Activated naive CD8-positive, alpha-beta T cell treated with anti-CD3 and anti-CD28 coated beads, Interleukin-2, amount 10 ng/mL, durations not matched to agents 7 days and 5 days (primary cell): ENCODE data around the gene MARCHF2. TPM values are rescaled to one million over a fixed set of nuclear protein-coding genes. Genes with fewer than 3 reads are reported as not detected.

Source experiments
- ATAC-seq: fragments of 150-1000 bp; cut with Tn5 transposase; one replicate; pipeline ENCODE4 v1.10.0; 2021; ENCODE audit warnings: low read depth, moderate library complexity
- POLR2A ChIA-PET: fragments of 350-600 bp; sonication (Branson Sonifier 250); formaldehyde crosslinking; loops from one replicate; lab custom pipeline; 2021; ENCODE audit warnings: antibody characterized with exemption; lab: Charles Lee
- DNase-seq: peaks from one replicate; pipeline ENCODE4 v3.0.0; 2021
- H3K27ac Mint-ChIP-seq: one replicate; pipeline ENCODE4 v1.8.0; 2022; ENCODE audit warnings: mild to moderate bottlenecking, mixed read lengths
- H3K27me3 Mint-ChIP-seq: one replicate; pipeline ENCODE4 v1.8.0; 2022; ENCODE audit warnings: mild to moderate bottlenecking, moderate library complexity, mixed read lengths
- H3K36me3 Mint-ChIP-seq: one replicate; pipeline ENCODE4 v1.8.0; 2021; ENCODE audit warnings: mild to moderate bottlenecking, mixed read lengths
- H3K4me1 Mint-ChIP-seq: one replicate; pipeline ENCODE4 v1.8.0; 2021; ENCODE audit warnings: mixed read lengths
- H3K4me3 Mint-ChIP-seq: one replicate; pipeline ENCODE4 v1.8.0; 2022; ENCODE audit warnings: mild to moderate bottlenecking, moderate library complexity, mixed read lengths
- H3K9me3 Mint-ChIP-seq: one replicate; pipeline ENCODE4 v1.8.0; 2021; ENCODE audit warnings: mixed read lengths
- microRNA-seq: library from miRNA; unstranded; fragments of <30 nt; microRNA quantifications from one replicate; pipeline ENCODE4 v1.2.0, GENCODE V29; 2022
- total RNA-seq, 2 experiments: library from RNA; stranded (reverse); gene quantifications; one replicate each; pipeline ENCODE4 v1.2.3, GENCODE V29; 2021

MARCHF2 gene
- total RNA-seq, 2 experiments from 2014 or later, result 23.9 to 25.0 TPM

GRCh38 chr19:8484331-8484894 is 71.3 kb downstream of the MARCHF2 start:
- Mint-ChIP-seq H3K27me3 (no peaks in the 10 kb centered on the region), H3K4me1 (peaks cover 47% of the 10 kb centered on the region), H3K9me3 (no peaks in the 10 kb centered on the region), H3K27ac (no peak overlapping the region), H3K4me3 (no peak overlapping the region), H3K36me3 (peaks cover 55% of the 10 kb centered on the region)
- DNase-seq (peak; percentile 21), ATAC-seq (no peak)
- POLR2A ChIA-PET, result interaction anchor here (1.3 kb wide), 1 partner anchor 29 kb away, joined by 3 read pairs; the partner anchor contains the start of gene ZNF414

- Mint-ChIP-seq H3K27ac (peak overlapping the region; percentile 86), H3K4me1 (peaks cover 41% of the 10 kb centered on the region), H3K27me3 (no peaks in the 10 kb centered on the region), H3K4me3 (no peak overlapping the region), H3K9me3 (no peaks in the 10 kb centered on the region), H3K36me3 (peaks cover 52% of the 10 kb centered on the region)
- DNase-seq (peak; percentile 29), ATAC-seq (no peak)
- POLR2A ChIA-PET, result interaction anchor here (0.6 to 2.7 kb wide), 7 partner anchors 14 to 95 kb away, joined by 3 to 24 read pairs (median 7); partner anchors contain the start of genes MARCHF2, MYO1F and ZNF414
Observed at GRCh38 chr19:8485561-8486371, 72.7 kb downstream of the MARCHF2 start.

GRCh38 chr19:8486661-8487136 is 73.6 kb downstream of the MARCHF2 start:
- DNase-seq, result peak; percentile 32
- peak overlapping the region; percentile 68 for H3K4me3 Mint-ChIP-seq
- ATAC-seq, result no peak
- H3K9me3 Mint-ChIP-seq, result no peaks in the 10 kb centered on the region
- POLR2A ChIA-PET, result interaction anchor here (0.6 to 2.7 kb wide), 13 partner anchors 14 to 97 kb away, joined by 3 to 24 read pairs (median 5); partner anchors contain the start of genes HNRNPM, MARCHF2, MYO1F and RAB11B
- peaks cover 47% of the 10 kb centered on the region for H3K36me3 Mint-ChIP-seq
- H3K27ac Mint-ChIP-seq, result peak overlapping the region; percentile 86
- no peaks in the 10 kb centered on the region for H3K27me3 Mint-ChIP-seq
- H3K4me1 Mint-ChIP-seq, result peaks cover 32% of the 10 kb centered on the region

GRCh38 chr19:8487137-8487851 is 74.2 kb downstream of the MARCHF2 start:
- Mint-ChIP-seq H3K4me1 (peaks cover 28% of the 10 kb centered on the region), H3K36me3 (peaks cover 45% of the 10 kb centered on the region), H3K27me3 (no peaks in the 10 kb centered on the region), H3K27ac (peak overlapping the region; percentile 86), H3K4me3 (peak overlapping the region; percentile 68), H3K9me3 (no peaks in the 10 kb centered on the region)
- peak; percentile 83 for ATAC-seq
- POLR2A ChIA-PET, result interaction anchor here (0.7 to 2.7 kb wide), 15 partner anchors 9 to 97 kb away, joined by 3 to 24 read pairs (median 4); partner anchors contain the start of genes HNRNPM, MARCHF2, MYO1F and RAB11B
- peak; percentile 68 for DNase-seq

- POLR2A ChIA-PET, result interaction anchor here (0.9 to 2.7 kb wide), 3 partner anchors 8 to 82 kb away, joined by 3 to 14 read pairs (median 7); no protein-coding TSS in a partner anchor
Observed at GRCh38 chr19:8488365-8488764, 75.3 kb downstream of the MARCHF2 start.

More at GRCh38 chr19:8488365-8488764, 75.3 kb downstream of the MARCHF2 start:
- H3K27ac Mint-ChIP-seq, result peak overlapping the region; percentile 86
- no peaks in the 10 kb centered on the region for H3K27me3 Mint-ChIP-seq
- H3K9me3 Mint-ChIP-seq, result no peaks in the 10 kb centered on the region
- no peak for ATAC-seq
- H3K4me1 Mint-ChIP-seq, result peaks cover 26% of the 10 kb centered on the region
- H3K36me3 Mint-ChIP-seq, result peaks cover 40% of the 10 kb centered on the region
- DNase-seq, result no peak
- H3K4me3 Mint-ChIP-seq, result peak overlapping the region; percentile 68

Small RNA genes lying within 50 kb of the gene (microRNA-seq; reads per million reads assigned to microRNA genes)
- gene MIR4999, result 26.0 reads per million, percentile 32 among the genes with 10 or more reads in this experiment

Other genes starting within 250 kb of the MARCHF2 start
- gene CERS4, start 203.9 kb upstream of the MARCHF2 start, total RNA-seq, result 10 to 100 TPM; 32.5 to 32.8 TPM
- gene CD320, start 104.9 kb upstream of the MARCHF2 start, total RNA-seq, result 10 to 100 TPM; 36.1 to 38.4 TPM
- gene NDUFA7, start 91.9 kb upstream of the MARCHF2 start, total RNA-seq, result 10 to 100 TPM; 53.8 to 59.0 TPM
- gene RPS28, start 91.8 kb upstream of the MARCHF2 start, total RNA-seq, result 1,000 to 10,000 TPM; 1,838 to 1,917 TPM
- gene KANK3, start 70.0 kb upstream of the MARCHF2 start, total RNA-seq, result 1 to 10 TPM; 4.5 to 4.8 TPM
- under 1 TPM in 1 of 2 experiments, not detected in 1; 0.64 TPM for gene ANGPTL4, start 49.1 kb upstream of the MARCHF2 start, total RNA-seq
- 100 to 1,000 TPM in 1 of 2 experiments, 10 to 100 TPM in 1; 98.8 to 103 TPM for gene RAB11B, start 22.9 kb upstream of the MARCHF2 start, total RNA-seq
- gene HNRNPM, start 31.7 kb downstream of the MARCHF2 start, total RNA-seq, result 100 to 1,000 TPM; 188 to 198 TPM
- 1 to 10 TPM; 2.3 to 2.5 TPM for gene PRAM1, start 89.3 kb downstream of the MARCHF2 start, total RNA-seq
- 10 to 100 TPM; 38.2 to 40.5 TPM for gene ZNF414, start 100.9 kb downstream of the MARCHF2 start, total RNA-seq
- gene MYO1F, start 164.1 kb downstream of the MARCHF2 start, total RNA-seq, result 100 to 1,000 TPM; 306 to 332 TPM
- 10 to 100 TPM; 40.3 to 41.3 TPM for gene ADAMTS10, start 197.4 kb downstream of the MARCHF2 start, total RNA-seq
- not detected for gene NFILZ, start 217.3 kb downstream of the MARCHF2 start, total RNA-seq